Stimulated activated CD8-positive, alpha-beta memory T cell treated with anti-CD3 and anti-CD28 coated beads, Interleukin-2, amount 100 ng/mL, for 1 hour (primary cell): Measurements from ENCODE around the gene HRH4.

Experiments
- DNase-seq, 2 donors: peaks; one replicate each; pipeline ENCODE4 v3.0.0-alpha.2; 2020; ENCODE audit warnings: low read depth in 2 of 2

Gene HRH4, protein sequence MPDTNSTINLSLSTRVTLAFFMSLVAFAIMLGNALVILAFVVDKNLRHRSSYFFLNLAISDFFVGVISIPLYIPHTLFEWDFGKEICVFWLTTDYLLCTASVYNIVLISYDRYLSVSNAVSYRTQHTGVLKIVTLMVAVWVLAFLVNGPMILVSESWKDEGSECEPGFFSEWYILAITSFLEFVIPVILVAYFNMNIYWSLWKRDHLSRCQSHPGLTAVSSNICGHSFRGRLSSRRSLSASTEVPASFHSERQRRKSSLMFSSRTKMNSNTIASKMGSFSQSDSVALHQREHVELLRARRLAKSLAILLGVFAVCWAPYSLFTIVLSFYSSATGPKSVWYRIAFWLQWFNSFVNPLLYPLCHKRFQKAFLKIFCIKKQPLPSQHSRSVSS

DNA sequence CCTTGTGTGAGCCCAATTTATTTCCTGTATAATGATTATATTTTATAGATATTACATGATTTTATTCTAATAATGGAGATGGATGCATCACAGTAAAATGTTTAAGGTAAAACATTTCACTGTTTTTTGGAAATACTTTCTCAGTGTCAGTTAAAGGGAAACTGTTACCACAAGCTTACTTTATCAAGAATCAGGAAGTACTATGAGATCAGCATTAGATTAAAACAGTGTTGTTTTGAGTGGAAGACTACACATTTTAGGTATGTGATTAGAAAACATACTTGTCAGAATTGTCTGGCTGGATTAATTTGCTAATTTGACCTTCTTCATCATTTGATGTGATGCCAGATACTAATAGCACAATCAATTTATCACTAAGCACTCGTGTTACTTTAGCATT, at the start of gene HRH4:
Gene HRH4 (plus strand): TSS at position 250 of the 400 bp plus-strand sequence. CDS start 92 bp downstream, at position 342.
- no peak for DNase-seq

DNA sequence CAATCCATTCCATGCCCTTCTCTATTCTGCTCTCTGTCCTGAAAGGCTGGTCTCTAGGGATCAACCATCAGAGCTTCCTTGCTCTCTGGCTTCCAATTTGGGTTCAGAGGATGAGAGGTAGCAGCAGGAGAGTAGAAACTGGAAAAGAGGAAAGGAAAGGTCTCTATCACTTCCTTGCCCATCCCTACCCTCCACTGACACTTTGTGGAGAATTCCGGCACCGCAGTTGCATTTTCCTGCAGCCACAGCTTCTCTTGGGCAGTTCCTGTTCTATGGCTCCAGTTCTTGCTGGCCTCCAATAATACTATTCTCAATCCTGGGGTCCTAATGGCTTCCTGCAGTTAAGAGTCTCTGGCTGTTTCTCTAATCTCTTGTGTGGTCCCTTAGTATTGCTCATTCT, 47.3 kb upstream of the HRH4 start:
- no peak for DNase-seq

DNA sequence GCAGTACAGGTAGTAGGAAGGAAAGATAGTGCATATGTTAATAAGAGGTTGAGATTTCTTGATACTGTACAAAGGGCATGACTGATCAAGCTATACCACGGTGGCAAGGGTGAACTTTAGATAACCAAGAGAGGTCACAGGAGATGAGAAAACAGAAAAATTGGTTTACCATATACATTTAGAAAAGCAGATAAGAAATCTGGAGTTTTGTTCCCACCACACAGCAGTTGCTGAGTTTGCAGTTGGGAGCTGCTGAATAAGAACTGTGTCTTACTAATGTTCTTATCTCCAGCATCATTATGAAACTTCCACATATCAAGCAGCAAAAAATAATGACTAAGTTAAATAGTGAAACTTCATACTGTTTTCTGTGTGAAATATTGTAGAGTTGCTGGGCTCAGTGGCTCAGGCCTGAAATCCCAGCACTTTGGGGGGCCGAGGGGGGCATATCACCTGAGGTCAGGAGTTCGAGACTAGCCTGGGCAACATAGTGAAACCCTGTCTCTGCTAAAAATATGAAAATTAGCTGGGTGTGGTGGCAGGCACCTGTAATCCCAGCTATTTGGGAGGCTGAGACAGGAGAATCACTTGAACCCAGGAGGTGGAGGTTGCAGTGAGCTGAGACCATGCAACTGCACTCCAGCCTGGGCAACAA, 46.0 kb upstream of the HRH4 start:
- no peak for DNase-seq

DNA sequence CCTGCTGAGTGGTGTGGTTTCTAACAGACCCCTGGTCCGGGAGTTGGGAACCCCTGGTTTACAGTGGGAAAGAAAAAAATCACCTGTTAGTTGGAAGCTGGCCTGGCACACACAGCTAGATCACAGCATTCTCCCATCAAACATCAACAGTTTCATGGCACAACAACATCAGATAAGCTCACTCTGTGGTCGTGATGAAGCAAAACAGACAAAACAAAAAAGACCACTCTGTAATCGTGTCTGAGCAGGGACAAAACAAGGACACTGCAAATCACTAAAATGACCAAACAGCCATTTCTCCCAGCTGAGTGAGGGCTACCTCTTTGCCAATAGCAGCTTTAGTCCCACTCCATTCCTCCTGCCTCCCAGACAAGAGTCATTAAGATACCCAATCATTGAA, 43.0 kb upstream of the HRH4 start:
- DNase-seq = no peak

DNA sequence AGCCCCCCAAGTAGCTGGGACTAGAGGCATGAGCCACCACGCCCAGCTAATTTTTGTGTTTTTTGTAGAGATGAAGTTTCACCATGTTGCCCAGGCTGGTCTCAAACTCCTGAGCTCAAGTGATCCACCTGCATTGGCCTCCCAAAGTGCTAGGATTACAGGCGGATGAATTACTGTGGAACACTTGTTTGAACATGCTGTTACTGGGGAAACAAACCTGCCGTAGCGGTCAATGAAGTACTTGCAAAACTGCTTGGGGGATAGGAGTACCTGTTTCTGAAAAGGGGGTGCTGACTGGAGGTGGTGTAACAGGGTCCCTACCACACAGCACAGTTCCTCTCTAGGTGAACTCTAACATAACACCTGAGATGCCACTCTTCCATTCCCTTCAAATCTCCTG, 39.9 kb upstream of the HRH4 start:
- no peak for DNase-seq

DNA sequence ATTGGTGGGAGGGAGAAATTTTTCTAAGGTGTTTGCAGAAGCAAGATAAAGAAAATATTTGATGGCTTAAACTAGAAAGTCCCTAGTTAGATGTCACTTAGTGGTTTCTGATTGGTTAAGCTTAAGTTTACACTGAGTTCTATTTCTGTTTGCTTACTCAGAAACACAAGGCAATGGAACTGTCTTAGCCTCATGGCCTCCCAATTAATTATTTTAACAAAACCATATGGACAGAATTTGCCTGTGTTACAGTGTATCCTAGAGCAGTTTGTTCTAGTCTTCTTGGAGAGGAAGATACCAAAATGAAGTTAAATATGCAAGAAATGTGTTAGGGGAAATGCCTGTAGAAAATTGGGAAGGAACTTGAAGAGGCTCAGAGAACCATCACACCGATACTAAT, 38.6 kb upstream of the HRH4 start:
- no peak for DNase-seq

DNA sequence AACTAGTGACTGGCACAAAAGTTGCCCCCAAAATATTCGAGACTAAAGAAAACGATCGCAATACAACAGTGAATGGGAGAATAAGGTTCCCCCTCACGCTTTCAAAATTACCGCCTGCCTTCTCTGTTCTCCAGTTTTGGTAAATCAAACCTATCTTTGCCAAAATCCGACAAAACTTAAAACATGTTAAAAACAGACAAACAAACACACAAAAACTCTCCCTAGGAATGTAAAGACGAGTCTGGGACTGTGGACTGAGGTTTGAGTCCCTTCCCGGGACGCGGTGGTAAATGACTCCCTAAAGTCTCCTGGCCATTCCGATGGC, 34.4 kb upstream of the HRH4 start:
- DNase-seq = no peak

DNA sequence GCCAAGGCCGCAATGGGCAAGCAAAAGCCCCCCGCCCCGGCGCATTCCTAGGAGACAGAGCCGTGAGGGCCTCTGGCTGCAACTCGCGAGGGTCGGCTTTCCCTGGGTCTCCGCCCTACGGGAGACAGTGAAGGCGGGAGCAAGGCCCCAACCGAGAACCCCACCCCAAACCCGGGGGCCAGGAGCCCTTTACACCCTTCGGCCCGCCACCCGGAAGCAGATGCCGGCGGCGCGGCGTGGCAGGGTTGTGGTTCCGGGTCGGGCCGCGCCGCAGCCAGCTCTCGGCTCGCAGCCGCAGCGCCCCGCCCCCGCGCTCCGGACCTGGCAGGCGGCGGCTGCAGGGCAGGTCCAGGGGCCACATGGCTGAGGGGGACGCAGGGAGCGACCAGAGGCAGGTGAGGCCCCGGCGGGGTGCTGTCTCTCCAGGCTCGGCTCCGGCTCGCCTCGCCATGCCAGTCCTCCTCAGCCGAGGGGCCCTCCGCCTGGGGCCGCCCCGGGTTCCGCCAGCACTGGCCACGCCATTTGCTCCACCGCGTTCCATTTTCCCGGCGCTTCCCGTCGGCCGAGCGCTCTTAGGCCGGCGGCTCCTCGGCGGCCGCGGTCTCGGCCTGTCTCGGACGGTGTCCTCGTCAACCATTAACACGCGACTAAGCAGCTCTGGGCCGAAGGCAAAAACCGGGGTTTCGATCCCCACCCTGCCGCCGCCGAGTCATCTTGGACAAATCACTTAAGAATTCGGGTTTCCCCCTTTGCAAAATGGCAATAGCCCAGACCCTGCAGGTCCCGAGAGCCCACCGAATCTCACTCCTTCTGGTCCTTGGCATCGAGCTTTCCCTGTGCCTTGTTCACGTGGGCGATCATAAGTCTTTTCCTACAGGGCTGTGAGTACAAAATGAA, 33.8 kb upstream of the HRH4 start, which contains the start of gene IMPACT:
Gene IMPACT (plus strand): TSS at position 273 of the 897 bp plus-strand sequence. CDS start 87 bp downstream, at position 360.
- DNase-seq = peak; percentile 44 to 71

DNA sequence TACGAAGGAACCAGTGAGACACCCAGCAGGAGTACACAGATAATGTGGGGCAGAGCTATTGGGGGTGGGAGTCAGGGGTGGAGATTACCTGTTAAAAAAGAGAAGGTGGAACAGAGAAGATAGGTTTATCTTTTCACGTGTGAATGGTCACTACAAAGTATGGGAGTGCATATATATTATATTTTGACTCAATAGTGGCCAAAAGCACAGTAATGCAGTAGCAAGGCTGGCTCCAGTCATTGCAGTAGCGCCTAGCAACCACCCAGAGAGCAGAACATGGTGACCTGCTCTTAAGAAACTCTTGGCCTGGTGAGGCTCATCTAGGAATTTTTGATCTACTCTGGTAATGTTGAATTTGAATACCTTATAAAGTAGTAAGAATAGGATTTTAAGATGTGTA, 33.0 kb upstream of the HRH4 start:
- no peak for DNase-seq

DNA sequence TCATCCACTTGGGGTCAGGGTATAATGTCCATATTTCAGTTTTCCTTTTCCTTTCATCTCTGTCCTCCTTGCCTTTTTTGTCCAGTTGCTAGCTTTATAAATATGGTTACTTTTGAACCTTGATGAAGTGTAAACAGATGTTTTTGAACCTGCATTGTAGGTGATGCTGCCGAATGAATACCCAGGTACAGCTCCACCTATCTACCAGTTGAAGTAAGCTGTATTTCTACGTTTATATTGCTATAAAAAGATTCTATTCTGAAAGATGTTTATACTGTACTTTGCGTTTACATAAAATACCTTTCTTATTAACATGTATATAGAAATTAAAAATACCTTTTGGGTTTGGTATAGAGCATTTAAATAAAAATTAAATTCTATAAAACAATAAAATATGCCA, 31.7 kb upstream of the HRH4 start:
- DNase-seq = no peak

DNA sequence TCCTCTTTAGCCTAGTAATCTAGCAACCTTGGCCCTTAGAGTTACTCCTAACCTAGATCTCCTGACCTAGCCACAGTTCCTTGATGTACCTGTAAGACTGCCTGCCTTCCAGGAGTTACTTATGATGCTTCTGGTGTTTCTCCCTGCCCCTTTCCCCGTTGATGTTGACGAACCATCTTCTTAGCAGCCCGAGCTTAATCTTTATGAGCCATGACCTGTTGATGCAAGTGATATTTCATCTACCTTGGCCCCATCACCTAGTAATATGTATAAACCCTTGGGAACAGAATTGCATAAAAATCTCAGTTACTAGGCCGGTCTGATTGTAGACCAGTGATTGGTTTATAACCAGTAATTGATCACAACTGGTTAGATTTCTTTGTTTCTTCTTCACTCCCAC, 31.2 kb upstream of the HRH4 start:
- no peak for DNase-seq

DNA sequence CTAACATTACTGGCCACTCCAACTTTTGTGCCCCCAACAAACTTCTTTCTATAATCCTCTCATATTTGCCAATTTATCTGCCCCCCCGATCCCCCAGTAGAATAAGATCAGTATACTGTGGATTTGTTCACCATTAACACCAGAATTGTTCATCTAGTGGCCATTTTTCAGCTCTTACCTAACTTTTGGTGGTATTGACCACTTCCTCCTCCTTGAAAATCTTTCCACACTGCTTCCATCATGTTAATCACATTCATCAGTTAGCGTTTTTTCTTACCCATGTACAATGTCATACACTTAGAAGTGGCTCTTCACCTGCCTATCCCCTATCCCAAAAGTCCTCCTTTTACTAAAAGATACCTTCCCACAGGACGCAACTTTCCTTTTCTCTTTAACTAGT, 27.8 kb upstream of the HRH4 start:
- no peak for DNase-seq

DNA sequence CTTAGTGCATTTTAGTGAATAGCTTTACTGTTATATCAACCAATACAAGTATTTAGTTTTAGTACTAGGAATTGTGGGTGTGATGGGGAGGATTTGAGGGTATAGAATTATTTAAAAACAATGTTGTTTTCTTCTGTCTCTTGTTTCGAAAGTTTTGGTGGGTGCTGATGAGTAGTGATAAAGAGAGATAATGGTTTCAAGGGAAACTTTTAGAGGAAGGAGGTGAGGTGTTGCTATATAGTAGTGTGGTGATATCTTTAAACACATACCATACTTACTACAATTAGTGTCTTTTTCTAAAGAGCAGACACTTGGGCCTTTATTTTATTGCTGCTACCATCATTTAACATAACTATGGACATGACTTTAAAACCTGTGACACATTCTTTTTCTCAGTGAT, 23.5 kb upstream of the HRH4 start:
- DNase-seq = no peak

DNA sequence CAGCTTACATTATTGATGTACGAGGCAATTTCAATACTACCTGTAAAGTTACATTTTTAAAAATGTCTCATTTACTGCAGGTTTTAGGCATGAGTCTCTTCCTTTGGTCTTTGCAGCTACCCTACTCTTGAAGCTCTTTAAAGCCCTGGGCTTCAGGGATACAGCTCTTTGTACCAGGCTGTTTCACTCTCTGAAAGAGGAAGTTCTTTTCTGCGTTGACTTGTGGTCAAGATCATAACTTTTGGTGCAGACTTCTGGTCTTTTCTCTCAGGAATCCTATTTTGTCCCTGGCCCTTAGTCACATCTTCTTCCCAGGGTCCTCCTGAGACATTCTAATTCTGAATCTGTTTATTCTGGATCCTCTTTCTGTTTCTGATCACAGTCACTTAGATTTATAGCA, 16.6 kb upstream of the HRH4 start:
- no peak for DNase-seq

DNA sequence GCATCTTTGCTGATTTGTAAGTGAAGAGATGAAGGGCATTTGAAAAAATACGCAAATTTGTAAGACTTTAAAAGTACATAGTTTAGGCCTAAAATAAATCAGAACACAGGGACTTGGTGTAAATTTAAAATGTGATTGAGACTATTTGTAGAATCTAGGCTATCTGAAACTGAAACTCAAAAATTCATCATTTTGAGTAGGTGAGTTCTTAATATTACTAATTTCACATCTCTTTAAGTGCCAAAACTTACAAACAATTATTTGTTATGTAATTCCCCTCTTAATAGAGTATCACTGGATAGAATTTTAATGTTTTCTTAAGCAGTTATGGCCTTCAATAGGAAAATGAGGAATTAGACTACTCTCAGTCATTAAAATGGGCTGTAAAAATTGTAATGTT, 14.0 kb upstream of the HRH4 start:
- no peak for DNase-seq

DNA sequence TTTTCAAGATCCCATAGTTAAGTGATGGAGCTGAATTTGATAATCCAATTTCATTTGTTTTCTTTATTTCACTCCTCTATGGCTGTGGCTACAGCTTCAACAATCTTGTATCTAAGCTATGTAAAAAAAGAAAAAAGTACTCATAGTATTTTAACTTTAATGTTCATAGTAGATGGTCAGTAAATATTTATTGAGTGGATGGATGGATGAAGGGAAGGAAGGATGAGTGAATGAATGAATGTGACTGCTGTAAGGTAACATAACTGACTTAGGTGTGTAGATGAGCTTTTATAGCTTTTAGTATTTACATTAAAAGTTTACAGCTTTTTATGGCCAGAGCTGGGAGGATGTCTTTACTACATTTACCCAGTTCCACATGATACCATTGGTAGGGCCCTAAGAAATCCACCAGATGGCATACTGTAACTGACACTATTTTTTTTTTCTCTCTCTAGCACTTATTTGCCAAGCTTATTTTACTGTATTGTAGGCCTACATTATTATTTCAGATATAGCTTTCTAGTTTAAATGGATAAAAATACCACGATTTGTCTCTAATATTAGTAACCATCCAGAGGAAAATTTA, 13.4 kb upstream of the HRH4 start:
- no peak for DNase-seq

DNA sequence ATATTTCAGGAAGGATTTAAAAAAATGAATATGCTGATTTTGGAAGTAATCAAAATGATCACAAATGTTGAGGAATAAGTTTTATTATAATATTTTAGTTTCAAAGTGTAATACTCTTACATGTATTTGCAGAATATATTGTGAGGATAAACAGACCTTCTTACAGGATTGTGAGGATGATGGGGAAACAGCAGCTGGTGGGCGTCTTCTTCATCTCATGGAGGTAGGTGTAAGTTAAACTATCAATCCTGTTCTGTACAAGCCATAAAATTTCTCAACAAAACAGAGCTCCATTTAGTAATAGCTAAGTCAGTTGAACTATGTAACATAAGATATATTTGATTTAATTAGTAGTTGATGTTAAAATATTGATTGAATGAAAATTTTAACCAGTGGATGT, 12.5 kb upstream of the HRH4 start:
- DNase-seq = no peak

DNA sequence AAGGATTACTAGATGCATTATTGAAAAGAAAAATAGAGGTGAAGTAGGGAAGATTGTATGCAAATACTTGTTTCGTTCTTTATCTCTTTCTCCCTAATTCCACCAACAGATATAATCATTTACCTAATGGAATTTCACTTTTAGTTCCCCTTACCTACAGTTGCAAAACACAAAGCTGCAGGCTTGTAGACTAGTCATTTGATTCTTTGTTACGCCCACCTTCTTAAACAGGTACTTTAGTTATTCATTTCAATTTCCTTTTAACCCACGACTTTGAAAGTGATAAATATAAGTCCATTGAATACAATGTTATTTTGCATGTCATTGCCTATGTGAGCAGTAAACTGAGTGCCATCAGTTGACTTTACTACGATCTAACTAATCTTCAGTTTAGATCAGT, 3.9 kb upstream of the HRH4 start:
- no peak for DNase-seq

DNA sequence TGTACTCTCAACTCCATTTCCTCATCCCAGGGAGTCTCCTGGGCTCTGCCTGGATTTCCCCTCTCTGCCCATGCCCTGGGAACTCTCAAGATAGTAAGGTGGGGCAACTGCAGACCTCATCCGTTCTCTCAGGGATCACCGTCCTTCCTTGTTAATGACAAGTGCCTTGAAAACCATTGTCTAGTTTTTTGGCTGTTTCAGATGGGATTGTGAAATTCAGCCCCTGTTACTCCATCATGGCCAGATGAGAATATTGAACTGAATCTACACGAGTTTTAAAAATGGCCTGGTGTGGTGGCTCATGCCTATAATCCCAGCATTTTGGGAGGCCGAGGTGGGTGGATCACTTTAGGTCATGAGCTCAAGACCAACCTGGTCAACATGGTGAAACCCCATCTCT, 665 bp upstream of the HRH4 start:
- no peak for DNase-seq

DNA sequence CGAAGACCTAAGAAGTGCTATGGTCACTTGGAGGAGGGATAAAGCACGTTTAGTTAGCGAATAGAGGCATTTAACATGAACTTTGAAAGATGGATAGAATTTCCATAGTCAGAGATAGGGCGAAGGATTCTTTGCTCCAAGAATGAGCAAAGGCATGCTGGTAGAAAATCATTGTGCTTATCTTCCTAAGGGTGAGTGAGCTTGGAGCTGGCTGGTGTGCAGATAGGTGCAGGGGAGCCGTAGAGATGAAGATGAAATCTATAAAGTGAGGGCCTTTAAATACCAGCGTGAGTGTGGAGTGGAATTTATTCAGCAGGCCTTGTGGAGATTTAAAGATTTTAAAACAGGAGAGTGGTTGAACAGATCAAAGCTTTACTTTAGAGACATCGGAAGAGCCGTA, 1.6 kb downstream of the HRH4 start:
- DNase-seq = no peak

DNA sequence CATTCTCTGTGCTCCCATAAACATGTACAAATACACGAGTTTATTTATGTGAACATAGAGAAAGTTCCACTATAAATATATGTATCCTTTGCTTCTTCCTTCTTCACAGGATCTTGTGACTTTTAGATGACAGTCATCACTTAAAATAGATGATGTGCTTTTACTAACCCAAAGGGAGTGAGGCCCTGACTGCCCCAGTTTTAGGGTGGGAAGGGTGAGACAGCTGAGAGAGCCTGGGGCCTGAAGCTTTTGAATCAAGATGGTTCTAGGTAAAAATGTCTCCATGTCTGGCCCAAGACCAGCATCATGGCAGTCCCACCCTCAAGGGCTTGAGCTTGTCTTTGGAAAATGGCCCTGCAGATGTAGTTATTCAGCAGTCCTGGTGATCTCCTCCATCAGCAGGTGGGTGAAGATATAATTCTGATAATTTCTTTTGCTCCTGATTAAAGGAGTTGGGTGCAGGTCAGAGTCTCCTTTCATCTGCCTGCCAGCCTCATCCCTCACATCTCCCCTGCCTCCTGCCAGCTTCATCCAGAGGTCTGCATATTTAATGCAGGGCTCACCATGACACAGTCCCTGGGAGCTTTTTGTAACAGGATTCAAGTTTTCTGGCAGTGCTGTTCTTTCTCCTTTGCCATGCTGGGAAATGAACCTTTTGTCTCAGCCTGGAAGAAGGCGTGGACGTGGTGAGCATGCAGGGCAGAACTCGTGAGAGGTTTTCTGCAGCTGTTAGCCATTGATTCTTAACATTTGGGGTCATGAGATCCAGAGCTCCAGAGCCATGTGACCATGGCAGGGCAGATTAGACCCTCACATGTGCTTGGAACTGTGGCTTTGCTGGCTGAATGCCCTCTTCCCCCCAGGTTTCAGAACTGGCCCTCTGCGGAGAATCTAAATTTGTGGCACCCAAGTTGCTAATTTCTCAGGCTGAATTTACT, 2.7 kb downstream of the HRH4 start:
- no peak for DNase-seq
